A549 (cell line): ENCODE results near the gene SSNA1. TPM values are rescaled to one million over a fixed set of nuclear protein-coding genes. Genes with fewer than 3 reads are reported as not detected.

Experiments
- ATAC-seq, 2 experiments: fragments of 200-7000 bp in 1 of 2; fragments of >200 bp in 1 of 2; cut with Nextera tagmentation in 1 of 2; cut with Tn5 transposase in 1 of 2; 3 replicates each; pipeline versions ENCODE4 v1.8.0 to v1.9.1; 2018 to 2020; ENCODE audit warnings: mild to moderate bottlenecking in 1 of 2, moderate library complexity in 1 of 2
- CTCF ChIA-PET: fragments of 300-600 bp; sonication (Branson Sonifier 250); formaldehyde crosslinking; extraction: SDS; loops from one replicate; lab custom pipeline; 2021; ENCODE audit warnings: antibody characterized with exemption, inconsistent platforms; lab: Yijun Ruan, JAX
- POLR2A ChIA-PET: fragments of 350-600 bp; formaldehyde crosslinking; extraction: SDS; loops from one replicate; lab custom pipeline; 2021; ENCODE audit warnings: antibody characterized with exemption, inconsistent platforms; lab: Yijun Ruan, JAX
- DNase-seq, 2 experiments: peaks; one replicate each; pipeline versions ENCODE4 v3.0.0 to v3.0.0-alpha.2; 2011 to 2016; ENCODE audit warnings: low read depth in 1 of 2, low spot score in 1 of 2
- FAIRE-seq: peaks from 2 replicates; lab custom pipeline; 2011; peaks lifted over from hg19 to GRCh38; lab: Jason Lieb, UNC
- H3K27ac ChIP-seq, 2 experiments: fragments of >200 bp; sonication (Bioruptor Twin); formaldehyde crosslinking; 3 replicates each; pipeline ENCODE4 v1.5.1; 2016 to 2017
- H3K4me1 ChIP-seq: fragments of >200 bp; sonication (Bioruptor Twin); formaldehyde crosslinking; 3 replicates; pipeline ENCODE4 v1.6.1; 2016
- H3K4me2 ChIP-seq: fragments of >200 bp; sonication (Bioruptor Twin); formaldehyde crosslinking; 3 replicates; pipeline ENCODE4 v1.6.1; 2016
- H3K4me3 ChIP-seq: fragments of >200 bp; sonication (Bioruptor Twin); formaldehyde crosslinking; 3 replicates; pipeline ENCODE4 v1.5.1; 2016
- H3K9me3 ChIP-seq: fragments of >200 bp; sonication (Bioruptor Twin); formaldehyde crosslinking; 3 replicates; pipeline ENCODE4 v1.6.1; 2016
- BHLHE40 ChIP-seq: IDR thresholded peaks from 2 replicates; pipeline ENCODE4 v1.6.1; 2012; ENCODE audit warnings: low read depth, low read length, inconsistent platforms
- CBX2 ChIP-seq: fragments of 200-600 bp; sonication (generic); IDR thresholded peaks from 2 replicates; pipeline ENCODE4 v1.6.1; 2016; ENCODE audit warnings: low read depth, mild to moderate bottlenecking, borderline replicate concordance
- CEBPB ChIP-seq, 2 experiments: fragments of >200 bp in 1 of 2; sonication (Bioruptor Twin) in 1 of 2; formaldehyde crosslinking in 1 of 2; IDR thresholded peaks; 2 replicates each; pipeline ENCODE4 v1.6.1; 2012 to 2016
- EP300 ChIP-seq, 2 experiments: fragments of >200 bp; sonication (Bioruptor Twin); formaldehyde crosslinking; IDR thresholded peaks; 2 replicates in 1 of 2; 3 replicates in 1 of 2; pipeline ENCODE4 v1.6.1; 2016 to 2017
- FOSL2 ChIP-seq, 2 experiments: fragments of 450-650 bp in 1 of 2; fragments of >200 bp in 1 of 2; sonication (Bioruptor Twin) in 1 of 2; formaldehyde crosslinking; IDR thresholded peaks; 2 replicates each; pipeline versions ENCODE4 v1.5.0 to v1.6.1; 2016 to 2020; ENCODE audit warnings: mild to moderate bottlenecking in 1 of 2, moderate library complexity in 1 of 2
- FOXS1 ChIP-seq: fragments of 250-450 bp; sonication (Bioruptor Pico); IDR thresholded peaks from 2 replicates; pipeline ENCODE4 v1.5.0; 2020; ENCODE audit warnings: mild to moderate bottlenecking, moderate library complexity
- GATA3 ChIP-seq: IDR thresholded peaks from 2 replicates; pipeline ENCODE4 v1.6.1; 2012; ENCODE audit warnings: borderline replicate concordance
- HDAC2 ChIP-seq: fragments of 200-600 bp; sonication (generic); IDR thresholded peaks from 2 replicates; pipeline ENCODE4 v1.6.1; 2016
- HOXA7 ChIP-seq: fragments of 250-450 bp; sonication (Bioruptor Pico); IDR thresholded peaks from 2 replicates; pipeline ENCODE4 v1.5.0; 2020; ENCODE audit warnings: mild to moderate bottlenecking, moderate library complexity
- JUN ChIP-seq, 2 experiments: fragments of >200 bp; sonication (Bioruptor Twin); formaldehyde crosslinking; IDR thresholded peaks; 2 replicates in 1 of 2; 3 replicates in 1 of 2; pipeline ENCODE4 v1.6.1; 2016 to 2017
- JUNB ChIP-seq: fragments of >200 bp; sonication (Bioruptor Twin); formaldehyde crosslinking; IDR thresholded peaks from 2 replicates; pipeline ENCODE4 v1.6.1; 2016
- MAFK ChIP-seq: fragments of 450-650 bp; IDR thresholded peaks from 2 replicates; pipeline ENCODE4 v1.6.1; 2014; ENCODE audit not compliant: partially characterized antibody
- NFE2L2 ChIP-seq: fragments of 150-350 bp; conservative IDR thresholded peaks from 2 replicates; pipeline ENCODE4 v1.6.1; 2014; ENCODE audit warnings: low read length
- NR3C1 ChIP-seq: fragments of >200 bp; sonication (Bioruptor Twin); formaldehyde crosslinking; IDR thresholded peaks from 3 replicates; pipeline ENCODE4 v1.6.1; 2017
- PHF8 ChIP-seq: fragments of 200-600 bp; sonication (generic); IDR thresholded peaks from 2 replicates; pipeline ENCODE4 v1.6.1; 2016; ENCODE audit warnings: low read depth, mild to moderate bottlenecking, antibody characterized with exemption, moderate library complexity, borderline replicate concordance
- RAD21 ChIP-seq, 2 experiments: fragments of >200 bp in 1 of 2; sonication (Bioruptor Twin) in 1 of 2; formaldehyde crosslinking in 1 of 2; IDR thresholded peaks in 1 of 2; conservative IDR thresholded peaks in 1 of 2; 2 replicates in 1 of 2; 3 replicates in 1 of 2; pipeline ENCODE4 v1.6.1; 2012 to 2018; ENCODE audit warnings: inconsistent platforms in 1 of 2
- RNF2 ChIP-seq: fragments of 200-600 bp; sonication (generic); IDR thresholded peaks from 2 replicates; pipeline ENCODE4 v1.6.1; 2016; ENCODE audit warnings: low read depth, mild to moderate bottlenecking, antibody characterized with exemption, moderate library complexity, borderline replicate concordance
- SMC3 ChIP-seq: fragments of >200 bp; sonication (Bioruptor Twin); formaldehyde crosslinking; IDR thresholded peaks from 3 replicates; pipeline ENCODE4 v1.6.1; 2018; ENCODE audit warnings: inconsistent platforms
- SREBF2 ChIP-seq: fragments of 450-650 bp; IDR thresholded peaks from 2 replicates; pipeline ENCODE4 v1.6.1; 2014; ENCODE audit warnings: mild to moderate bottlenecking, moderate library complexity
- ZC3H11A ChIP-seq: fragments of 450-650 bp; IDR thresholded peaks from 2 replicates; pipeline ENCODE4 v1.6.1; 2014; ENCODE audit warnings: antibody characterized with exemption, mild to moderate bottlenecking
- WGBS: methylation state at CpG from one replicate; pipeline ENCODE4 v1.1.6; 2017; ENCODE audit errors: missing lambda C conversion rate; 5-methylcytosine and 5-hydroxymethylcytosine counted together
- polyA plus RNA-seq, 4 experiments: library from polyadenylated mRNA; depleted of rRNA in 3 of 4; stranded (reverse); fragments of >200 nt; fragmentation: RNase III in 1 of 4; extraction: RNeasy Plus Mini Kit Qiagen cat#74134 plus additional on column Dnase treatment in 1 of 4; gene quantifications; 2 replicates in 3 of 4; 3 replicates in 1 of 4; pipeline ENCODE4 v1.2.3, GENCODE V29; 2011 to 2017
- TF ChIP-seq, protein P1 (sequence below): IDR thresholded peaks from 2 replicates; pipeline ENCODE4 v1.6.1; 2012; ENCODE audit warnings: low read depth, borderline replicate concordance
- TF ChIP-seq, protein P2 (sequence below): fragments of >200 bp; sonication (Bioruptor Twin); formaldehyde crosslinking; IDR thresholded peaks from 3 replicates; pipeline ENCODE4 v1.5.1; 2016
- TF ChIP-seq, protein P3 (sequence below): fragments of 200-600 bp; sonication (generic); IDR thresholded peaks from 2 replicates; pipeline ENCODE4 v1.6.1; 2016; ENCODE audit warnings: antibody characterized with exemption, mild to moderate bottlenecking, moderate library complexity
- TF ChIP-seq, protein P4 (sequence below): fragments of 150-350 bp; IDR thresholded peaks from 2 replicates; pipeline ENCODE4 v1.6.1; 2014; ENCODE audit warnings: low read depth, mild to moderate bottlenecking, low read length
- TF ChIP-seq, protein P5 (sequence below): fragments of >200 bp; sonication (Bioruptor Twin); formaldehyde crosslinking; IDR thresholded peaks from 2 replicates; pipeline ENCODE4 v1.6.1; 2016
- TF ChIP-seq, protein P6 (sequence below): fragments of >200 bp; sonication (Bioruptor Twin); formaldehyde crosslinking; IDR thresholded peaks from 3 replicates; pipeline ENCODE4 v1.6.1; 2016
- TF ChIP-seq, protein P7 (sequence below): fragments of 250-450 bp; sonication (Bioruptor Pico); IDR thresholded peaks from 2 replicates; pipeline ENCODE4 v1.5.0; 2021; ENCODE audit warnings: mild to moderate bottlenecking, moderate library complexity, borderline replicate concordance

SSNA1 gene
- polyA plus RNA-seq, 2 of the 4 experiments (the other 2 are of a cell fraction): 54.1 to 102 TPM

DNA sequence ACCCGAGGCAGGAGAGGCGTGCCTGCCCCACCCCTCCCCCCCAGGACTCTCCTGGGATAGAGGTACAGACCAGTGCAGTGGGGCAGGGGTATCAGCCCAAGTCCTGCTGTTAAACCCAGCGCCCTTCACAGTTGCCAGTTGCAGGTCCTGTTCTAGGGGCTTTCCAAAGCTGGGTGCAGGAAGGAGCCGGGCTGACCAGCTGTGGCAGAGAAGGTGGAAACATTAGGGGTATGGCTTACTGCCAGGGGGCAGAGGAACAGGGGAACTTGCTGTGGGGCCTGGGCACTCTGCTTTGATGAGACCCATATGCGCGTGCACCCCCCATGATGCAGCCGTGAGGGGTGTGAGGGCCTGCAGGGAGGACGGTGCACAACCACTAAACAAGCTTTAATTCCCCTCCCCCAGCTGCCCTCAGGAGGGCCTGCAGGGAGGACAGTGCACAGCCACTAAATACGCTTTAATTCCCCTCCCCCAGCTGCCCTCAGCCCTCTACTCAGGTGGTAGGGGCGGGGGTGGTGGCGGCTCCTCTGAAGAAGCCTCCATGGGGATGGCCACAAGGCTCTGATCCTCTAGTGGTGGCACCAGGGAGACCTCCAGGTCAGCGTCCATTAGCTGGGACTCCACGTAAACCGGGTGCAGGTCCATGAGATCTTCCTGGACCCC lies 17.9 kb upstream of the SSNA1 start:
- no peak overlapping the region for H3K4me3 ChIP-seq

DNA sequence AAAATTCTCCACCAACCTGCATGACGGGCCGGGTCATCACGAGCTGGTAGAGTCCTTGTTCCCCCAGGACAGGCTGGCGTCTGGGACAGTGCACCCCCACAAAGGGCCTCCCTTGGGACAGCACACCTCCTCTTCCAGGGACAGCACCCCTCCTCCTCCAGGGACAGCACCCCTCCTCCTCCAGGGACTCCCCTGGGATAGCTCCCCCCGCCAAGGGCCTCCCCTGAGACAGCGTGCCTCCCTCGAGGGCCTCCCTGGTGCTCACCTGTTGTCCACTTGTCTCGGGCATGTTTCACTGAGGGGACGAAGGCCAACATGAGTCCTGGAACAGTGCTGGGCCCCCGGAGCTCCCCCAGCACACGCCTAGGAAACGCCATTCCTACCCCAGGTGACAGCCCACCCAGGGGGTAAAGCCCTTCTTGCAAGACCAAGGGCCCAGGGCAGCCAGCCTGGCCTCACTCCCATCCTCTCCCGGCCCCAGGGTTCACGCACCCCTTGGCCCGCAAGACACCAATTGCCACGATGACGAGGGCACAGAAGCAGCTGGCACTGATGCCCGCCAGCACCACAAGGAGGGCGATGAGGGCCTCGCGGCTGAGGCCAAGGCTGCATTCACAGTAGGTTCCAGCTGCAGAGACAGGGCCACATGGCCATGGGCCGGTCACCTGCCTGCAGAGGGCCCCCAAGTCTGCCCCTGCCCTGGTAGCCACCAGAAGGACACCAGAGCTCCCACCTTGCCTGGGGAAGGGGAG lies 17.2 kb upstream of the SSNA1 start:
- POLR2A ChIA-PET: interaction anchor here (1.3 kb wide), 1 partner anchor 17 kb away, joined by 3 read pairs; the partner anchor contains the start of genes ANAPC2 and SSNA1
- FAIRE-seq (no peak), ATAC-seq (no peak), DNase-seq (no peak)
- H3K4me1 ChIP-seq: peaks cover 27% of the 10 kb centered on the region
- CTCF ChIA-PET: interaction anchor here (0.9 to 16.5 kb wide), 9 partner anchors 8 to 142 kb away, joined by 3 to 156 read pairs (median 6); partner anchors contain the start of genes ANAPC2, RNF224 and SSNA1
- H3K9me3 ChIP-seq: no peaks in the 10 kb centered on the region
- no peak overlapping the region for H3K4me3 ChIP-seq
- 84% methylated on average over 21 of the region's 22 CpGs for WGBS
- no peak overlapping the region for H3K4me2 ChIP-seq
- no peak overlapping the region for H3K27ac ChIP-seq
- TF ChIP-seq, protein P1, sequence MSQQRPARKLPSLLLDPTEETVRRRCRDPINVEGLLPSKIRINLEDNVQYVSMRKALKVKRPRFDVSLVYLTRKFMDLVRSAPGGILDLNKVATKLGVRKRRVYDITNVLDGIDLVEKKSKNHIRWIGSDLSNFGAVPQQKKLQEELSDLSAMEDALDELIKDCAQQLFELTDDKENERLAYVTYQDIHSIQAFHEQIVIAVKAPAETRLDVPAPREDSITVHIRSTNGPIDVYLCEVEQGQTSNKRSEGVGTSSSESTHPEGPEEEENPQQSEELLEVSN: no peak
- TF ChIP-seq HDAC2 (no peak), FOSL2 (IDR thresholded peaks at IDR 0.05) (no peak), FOSL2 (CRISPR knock-in tag; IDR thresholded peaks at IDR 0.05) (no peak), FOXS1 (CRISPR knock-in tag) (no peak), RAD21 (conservative IDR thresholded peaks at IDR 0.05 in 1 of 2, IDR thresholded peaks at IDR 0.05 in 1 of 2) (no peak), NFE2L2 (no peak), CEBPB (IDR thresholded peaks at IDR 0.05) (no peak), NR3C1 (no peak), MAFK (no peak), SMC3 (no peak), HOXA7 (no peak), JUNB (no peak)
- TF ChIP-seq, protein P2, sequence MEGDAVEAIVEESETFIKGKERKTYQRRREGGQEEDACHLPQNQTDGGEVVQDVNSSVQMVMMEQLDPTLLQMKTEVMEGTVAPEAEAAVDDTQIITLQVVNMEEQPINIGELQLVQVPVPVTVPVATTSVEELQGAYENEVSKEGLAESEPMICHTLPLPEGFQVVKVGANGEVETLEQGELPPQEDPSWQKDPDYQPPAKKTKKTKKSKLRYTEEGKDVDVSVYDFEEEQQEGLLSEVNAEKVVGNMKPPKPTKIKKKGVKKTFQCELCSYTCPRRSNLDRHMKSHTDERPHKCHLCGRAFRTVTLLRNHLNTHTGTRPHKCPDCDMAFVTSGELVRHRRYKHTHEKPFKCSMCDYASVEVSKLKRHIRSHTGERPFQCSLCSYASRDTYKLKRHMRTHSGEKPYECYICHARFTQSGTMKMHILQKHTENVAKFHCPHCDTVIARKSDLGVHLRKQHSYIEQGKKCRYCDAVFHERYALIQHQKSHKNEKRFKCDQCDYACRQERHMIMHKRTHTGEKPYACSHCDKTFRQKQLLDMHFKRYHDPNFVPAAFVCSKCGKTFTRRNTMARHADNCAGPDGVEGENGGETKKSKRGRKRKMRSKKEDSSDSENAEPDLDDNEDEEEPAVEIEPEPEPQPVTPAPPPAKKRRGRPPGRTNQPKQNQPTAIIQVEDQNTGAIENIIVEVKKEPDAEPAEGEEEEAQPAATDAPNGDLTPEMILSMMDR: no peak
- TF ChIP-seq, protein P3, sequence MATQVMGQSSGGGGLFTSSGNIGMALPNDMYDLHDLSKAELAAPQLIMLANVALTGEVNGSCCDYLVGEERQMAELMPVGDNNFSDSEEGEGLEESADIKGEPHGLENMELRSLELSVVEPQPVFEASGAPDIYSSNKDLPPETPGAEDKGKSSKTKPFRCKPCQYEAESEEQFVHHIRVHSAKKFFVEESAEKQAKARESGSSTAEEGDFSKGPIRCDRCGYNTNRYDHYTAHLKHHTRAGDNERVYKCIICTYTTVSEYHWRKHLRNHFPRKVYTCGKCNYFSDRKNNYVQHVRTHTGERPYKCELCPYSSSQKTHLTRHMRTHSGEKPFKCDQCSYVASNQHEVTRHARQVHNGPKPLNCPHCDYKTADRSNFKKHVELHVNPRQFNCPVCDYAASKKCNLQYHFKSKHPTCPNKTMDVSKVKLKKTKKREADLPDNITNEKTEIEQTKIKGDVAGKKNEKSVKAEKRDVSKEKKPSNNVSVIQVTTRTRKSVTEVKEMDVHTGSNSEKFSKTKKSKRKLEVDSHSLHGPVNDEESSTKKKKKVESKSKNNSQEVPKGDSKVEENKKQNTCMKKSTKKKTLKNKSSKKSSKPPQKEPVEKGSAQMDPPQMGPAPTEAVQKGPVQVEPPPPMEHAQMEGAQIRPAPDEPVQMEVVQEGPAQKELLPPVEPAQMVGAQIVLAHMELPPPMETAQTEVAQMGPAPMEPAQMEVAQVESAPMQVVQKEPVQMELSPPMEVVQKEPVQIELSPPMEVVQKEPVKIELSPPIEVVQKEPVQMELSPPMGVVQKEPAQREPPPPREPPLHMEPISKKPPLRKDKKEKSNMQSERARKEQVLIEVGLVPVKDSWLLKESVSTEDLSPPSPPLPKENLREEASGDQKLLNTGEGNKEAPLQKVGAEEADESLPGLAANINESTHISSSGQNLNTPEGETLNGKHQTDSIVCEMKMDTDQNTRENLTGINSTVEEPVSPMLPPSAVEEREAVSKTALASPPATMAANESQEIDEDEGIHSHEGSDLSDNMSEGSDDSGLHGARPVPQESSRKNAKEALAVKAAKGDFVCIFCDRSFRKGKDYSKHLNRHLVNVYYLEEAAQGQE: no peak
- TF ChIP-seq, protein P4, sequence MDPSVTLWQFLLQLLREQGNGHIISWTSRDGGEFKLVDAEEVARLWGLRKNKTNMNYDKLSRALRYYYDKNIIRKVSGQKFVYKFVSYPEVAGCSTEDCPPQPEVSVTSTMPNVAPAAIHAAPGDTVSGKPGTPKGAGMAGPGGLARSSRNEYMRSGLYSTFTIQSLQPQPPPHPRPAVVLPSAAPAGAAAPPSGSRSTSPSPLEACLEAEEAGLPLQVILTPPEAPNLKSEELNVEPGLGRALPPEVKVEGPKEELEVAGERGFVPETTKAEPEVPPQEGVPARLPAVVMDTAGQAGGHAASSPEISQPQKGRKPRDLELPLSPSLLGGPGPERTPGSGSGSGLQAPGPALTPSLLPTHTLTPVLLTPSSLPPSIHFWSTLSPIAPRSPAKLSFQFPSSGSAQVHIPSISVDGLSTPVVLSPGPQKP: no peak
- TF ChIP-seq, protein P5, sequence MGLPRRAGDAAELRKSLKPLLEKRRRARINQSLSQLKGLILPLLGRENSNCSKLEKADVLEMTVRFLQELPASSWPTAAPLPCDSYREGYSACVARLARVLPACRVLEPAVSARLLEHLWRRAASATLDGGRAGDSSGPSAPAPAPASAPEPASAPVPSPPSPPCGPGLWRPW: no peak
- TF ChIP-seq, protein P6, sequence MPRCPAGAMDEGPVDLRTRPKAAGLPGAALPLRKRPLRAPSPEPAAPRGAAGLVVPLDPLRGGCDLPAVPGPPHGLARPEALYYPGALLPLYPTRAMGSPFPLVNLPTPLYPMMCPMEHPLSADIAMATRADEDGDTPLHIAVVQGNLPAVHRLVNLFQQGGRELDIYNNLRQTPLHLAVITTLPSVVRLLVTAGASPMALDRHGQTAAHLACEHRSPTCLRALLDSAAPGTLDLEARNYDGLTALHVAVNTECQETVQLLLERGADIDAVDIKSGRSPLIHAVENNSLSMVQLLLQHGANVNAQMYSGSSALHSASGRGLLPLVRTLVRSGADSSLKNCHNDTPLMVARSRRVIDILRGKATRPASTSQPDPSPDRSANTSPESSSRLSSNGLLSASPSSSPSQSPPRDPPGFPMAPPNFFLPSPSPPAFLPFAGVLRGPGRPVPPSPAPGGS: no peak

More for the DNA sequence above, 17.9 kb upstream of the SSNA1 start:
- CTCF ChIA-PET: interaction anchor here (0.5 to 16.5 kb wide), 10 partner anchors 8 to 141 kb away, joined by 3 to 156 read pairs (median 6); partner anchors contain the start of genes ANAPC2, RNF224 and SSNA1
- ATAC-seq (no peak), DNase-seq (no peak), FAIRE-seq (no peak)
- TF ChIP-seq, protein P7, sequence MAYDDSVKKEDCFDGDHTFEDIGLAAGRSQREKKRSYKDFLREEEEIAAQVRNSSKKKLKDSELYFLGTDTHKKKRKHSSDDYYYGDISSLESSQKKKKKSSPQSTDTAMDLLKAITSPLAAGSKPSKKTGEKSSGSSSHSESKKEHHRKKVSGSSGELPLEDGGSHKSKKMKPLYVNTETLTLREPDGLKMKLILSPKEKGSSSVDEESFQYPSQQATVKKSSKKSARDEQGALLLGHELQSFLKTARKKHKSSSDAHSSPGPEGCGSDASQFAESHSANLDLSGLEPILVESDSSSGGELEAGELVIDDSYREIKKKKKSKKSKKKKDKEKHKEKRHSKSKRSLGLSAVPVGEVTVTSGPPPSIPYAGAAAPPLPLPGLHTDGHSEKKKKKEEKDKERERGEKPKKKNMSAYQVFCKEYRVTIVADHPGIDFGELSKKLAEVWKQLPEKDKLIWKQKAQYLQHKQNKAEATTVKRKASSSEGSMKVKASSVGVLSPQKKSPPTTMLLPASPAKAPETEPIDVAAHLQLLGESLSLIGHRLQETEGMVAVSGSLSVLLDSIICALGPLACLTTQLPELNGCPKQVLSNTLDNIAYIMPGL (CRISPR knock-in tag): no peak
- TF ChIP-seq CBX2 (no peak), JUN (IDR thresholded peaks at IDR 0.05) (no peak), MAFK (no peak), PHF8 (no peak), ZC3H11A (no peak), RNF2 (no peak), EP300 (IDR thresholded peaks at IDR 0.05) (no peak), NR3C1 (no peak), SREBF2 (no peak), JUNB (no peak), GATA3 (no peak), BHLHE40 (no peak)
- Histone ChIP-seq H3K9me3 (no peaks in the 10 kb centered on the region), H3K27ac (no peak overlapping the region), H3K4me1 (peaks cover 27% of the 10 kb centered on the region), H3K4me2 (no peak overlapping the region)
- 70% methylated on average over 12 of the region's 14 CpGs for WGBS
- POLR2A ChIA-PET: interaction anchor here (1.8 kb wide), 1 partner anchor 41 kb away, joined by 7 read pairs; no protein-coding TSS in a partner anchor
